ENCODE results near the gene RAPGEFL1. TPM values are rescaled to one million over a fixed set of nuclear protein-coding genes. Genes with fewer than 3 reads are reported as not detected.

The RAPGEFL1 gene
- total and polyA plus RNA-seq, 2 donors (not counting 1 experiment from before 2014, with no cell fraction given): 1.2 to 1.6 TPM

DNA sequence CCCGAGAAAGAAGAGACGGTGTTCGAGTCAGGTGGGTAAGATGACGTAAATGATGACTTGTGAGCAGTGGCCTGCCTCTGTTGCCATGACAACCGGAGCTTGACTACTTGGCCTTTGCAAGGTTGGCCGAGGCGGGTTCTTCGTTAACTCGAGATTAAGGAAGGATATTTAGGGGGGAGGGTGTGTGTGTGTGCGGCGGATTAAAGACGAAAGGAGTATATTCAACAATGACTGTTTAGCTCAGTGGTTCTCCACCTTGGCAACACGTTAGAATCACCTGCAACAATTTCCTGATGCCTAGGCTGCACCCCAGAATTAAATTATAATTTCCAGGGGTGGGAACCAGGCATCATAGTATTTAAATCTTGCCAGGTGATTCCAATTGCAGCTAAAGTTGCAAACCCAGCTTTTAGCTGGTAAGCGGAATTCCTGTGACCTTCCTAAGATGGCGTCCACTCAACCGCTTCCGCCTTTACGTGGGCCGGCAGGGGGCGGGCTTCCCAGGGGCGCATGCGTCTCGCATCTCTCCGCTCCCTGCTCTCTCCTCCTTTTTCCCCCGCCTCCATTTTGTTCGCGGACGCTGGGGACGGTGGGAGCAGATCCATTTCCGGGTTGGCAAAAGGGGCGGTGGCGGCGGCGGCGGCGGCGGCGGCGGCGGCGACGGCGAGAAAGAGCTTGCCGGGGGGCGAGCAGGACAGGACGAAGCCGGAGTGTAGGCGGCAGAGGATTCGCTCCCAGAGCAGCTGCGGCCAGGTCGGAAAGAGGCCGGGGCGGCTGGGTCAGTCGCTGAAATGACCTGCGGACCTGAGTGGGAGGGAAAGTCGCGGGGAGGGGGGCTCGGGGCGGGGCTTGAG, 41.7 kb downstream of the RAPGEFL1 start, which contains the start of gene WIPF2:
WIPF2 (plus strand) TSS at position 565 of the 854 bp plus-strand sequence. CDS start 37,156 bp downstream, outside the sequence.
- no peaks in the 10 kb centered on the region for H3K9me3 ChIP-seq (ENCODE audit: control insufficient read depth, insufficient read depth, low read depth, low read length)
- peak within 1 kb of the TSS; percentile 84 to 99 (median 95) for H3K4me3 ChIP-seq (replicated peaks in 1 of 4; ENCODE audit: control extremely low read depth in 1 of 4, insufficient read depth in 1 of 4, low read depth in 3 of 4, low read length in 4 of 4)
- no peaks in the 10 kb centered on the region for H4K20me1 ChIP-seq (ENCODE audit: control insufficient read depth, extremely low read depth, insufficient read depth, low read length)
- peak within 1 kb of the TSS; percentile 79 for H3K9ac ChIP-seq (ENCODE audit: insufficient read depth, low read length)
- peaks cover 3% of the 10 kb centered on the region for H3K4me1 ChIP-seq (ENCODE audit: control insufficient read depth, extremely low read depth, insufficient read depth, low read length)
- peak; percentile 93 to 95 for DNase-seq (ENCODE audit: low read depth in 2 of 2)
- H2AFZ ChIP-seq (ENCODE audit: low read length): peak within 1 kb of the TSS; percentile 96
- H3K27me3 ChIP-seq (ENCODE audit: control insufficient read depth, insufficient read depth, low read length): no peaks in the 10 kb centered on the region
- H3K27ac ChIP-seq (ENCODE audit: insufficient read depth, low read length): peak within 1 kb of the TSS; percentile 97
- H3K36me3 ChIP-seq (ENCODE audit: control insufficient read depth, insufficient read depth, low read length): no peaks in the 10 kb centered on the region
- peak; percentile 69 to 81 for TF ChIP-seq CTCF (conservative IDR thresholded peaks at IDR 0.05 in 1 of 2, IDR thresholded peaks at IDR 0.05 in 1 of 2; ENCODE audit: low read depth in 1 of 2, low read length in 2 of 2)
- no peak for TF ChIP-seq EZH2 (IDR thresholded peaks at IDR 0.05; ENCODE audit: low read length, missing control alignments)
- H3K79me2 ChIP-seq (ENCODE audit: control insufficient read depth, insufficient read depth, low read length): peaks cover 27% of the 10 kb centered on the region
- peak within 1 kb of the TSS; percentile 98 for H3K4me2 ChIP-seq (ENCODE audit: extremely low read depth, insufficient read depth, low read length)

DNA sequence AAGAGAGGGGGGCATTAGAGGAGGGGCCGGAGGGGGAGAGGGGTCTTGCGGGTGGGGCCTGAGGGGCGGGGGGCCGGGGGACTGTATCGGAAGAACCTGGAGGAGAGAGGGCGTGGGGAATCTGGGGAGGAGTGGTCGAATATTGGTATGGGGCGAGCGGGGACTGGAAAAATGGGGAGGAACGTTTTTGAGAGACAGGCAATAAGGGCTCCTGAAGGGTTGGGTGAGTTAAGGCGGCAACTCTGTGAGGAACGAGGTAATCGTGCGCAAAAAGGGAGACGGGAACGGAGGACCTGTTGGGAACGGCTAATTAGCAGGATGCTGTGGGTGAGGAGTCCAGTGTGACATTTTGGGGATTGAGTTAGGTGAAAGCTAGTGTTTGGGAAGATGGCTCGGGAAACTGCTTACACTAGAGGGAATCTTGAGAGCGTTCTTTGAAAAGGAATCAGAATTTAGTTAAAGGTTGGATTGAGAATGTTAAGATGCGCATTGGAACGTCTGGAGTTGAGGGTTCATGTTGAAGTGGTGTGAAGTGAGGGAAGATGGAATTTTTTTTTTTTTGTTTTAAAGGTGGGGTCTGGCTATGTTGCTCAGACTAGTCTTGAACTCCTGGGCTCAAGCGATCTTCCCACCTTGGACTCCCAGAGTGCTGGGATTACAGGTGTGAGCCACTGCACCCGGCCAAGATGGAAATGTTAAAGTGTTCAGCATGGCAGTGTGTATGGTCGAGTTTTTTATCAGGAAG, 42.5 kb downstream of the RAPGEFL1 start:
- Histone ChIP-seq H3K27ac (ENCODE audit: insufficient read depth, low read length) (peak overlapping the region; percentile 97), H3K9me3 (ENCODE audit: control insufficient read depth, insufficient read depth, low read depth, low read length) (no peaks in the 10 kb centered on the region), H3K4me2 (ENCODE audit: extremely low read depth, insufficient read depth, low read length) (peak overlapping the region; percentile 98), H3K9ac (ENCODE audit: insufficient read depth, low read length) (peak overlapping the region; percentile 79), H3K79me2 (ENCODE audit: control insufficient read depth, insufficient read depth, low read length) (peaks cover 30% of the 10 kb centered on the region), H2AFZ (ENCODE audit: low read length) (peak overlapping the region; percentile 76), H3K4me3 (replicated peaks in 1 of 4; ENCODE audit: control extremely low read depth in 1 of 4, insufficient read depth in 1 of 4, low read depth in 3 of 4, low read length in 4 of 4) (peak overlapping the region; percentile 84 to 99 (median 95)), H4K20me1 (ENCODE audit: control insufficient read depth, extremely low read depth, insufficient read depth, low read length) (no peaks in the 10 kb centered on the region), H3K4me1 (ENCODE audit: control insufficient read depth, extremely low read depth, insufficient read depth, low read length) (peaks cover 7% of the 10 kb centered on the region), H3K36me3 (ENCODE audit: control insufficient read depth, insufficient read depth, low read length) (no peaks in the 10 kb centered on the region), H3K27me3 (ENCODE audit: control insufficient read depth, insufficient read depth, low read length) (no peaks in the 10 kb centered on the region)
- TF ChIP-seq CTCF (conservative IDR thresholded peaks at IDR 0.05 in 1 of 2, IDR thresholded peaks at IDR 0.05 in 1 of 2; ENCODE audit: low read depth in 1 of 2, low read length in 2 of 2) (no peak), EZH2 (IDR thresholded peaks at IDR 0.05; ENCODE audit: low read length, missing control alignments) (no peak)
- DNase-seq (ENCODE audit: low read depth in 2 of 2): peak; percentile 47 to 65
